Islet precursor cell (in vitro differentiated cells): ENCODE data around the gene PLOD3.
"Not testable (repeated sequence)": the region's sequence is repeated elsewhere in the genome, so short reads cannot be mapped to it uniquely, and the experiment has no call there.

Source experiments
- DNase-seq: peaks from one replicate; pipeline ENCODE4 v3.0.0-alpha.2; 2018

Gene PLOD3

GRCh38 chr7:101217388-101218235 lies at the start of gene PLOD3, which contains the start of gene ZNHIT1:
TSS of gene PLOD3 (minus strand) at chr7:101217581. CDS start at chr7:101217274, 307 bp downstream.
TSS of gene ZNHIT1 (plus strand) at chr7:101218165. CDS start at chr7:101218196, 31 bp downstream.
- peak; percentile 98 for DNase-seq

- no peak for DNase-seq
Observed at GRCh38 chr7:101265622-101266516, 48.5 kb upstream of the PLOD3 start.

- DNase-seq, result not testable (repeated sequence)
Observed at GRCh38 chr7:101264102-101264706, 46.8 kb upstream of the PLOD3 start.

GRCh38 chr7:101258243-101258731 lies 40.9 kb upstream of the PLOD3 start:
- no peak for DNase-seq

- DNase-seq, result no peak
Observed at GRCh38 chr7:101255796-101256195, 38.4 kb upstream of the PLOD3 start.

- DNase-seq, result not testable (repeated sequence)
Observed at GRCh38 chr7:101253199-101253598, 35.8 kb upstream of the PLOD3 start.

- peak; percentile 99 for DNase-seq
Observed at GRCh38 chr7:101251871-101252659, 34.7 kb upstream of the PLOD3 start.

GRCh38 chr7:101250324-101250723 lies 32.9 kb upstream of the PLOD3 start:
- DNase-seq, result no peak

GRCh38 chr7:101248276-101248675 lies 30.9 kb upstream of the PLOD3 start:
- no peak for DNase-seq

GRCh38 chr7:101245147-101245668 lies 27.8 kb upstream of the PLOD3 start:
- DNase-seq, result no peak

- DNase-seq, result peak; percentile 96
Observed at GRCh38 chr7:101244375-101245146, 27.2 kb upstream of the PLOD3 start, which contains the start of gene FIS1. TSS of gene FIS1 (minus strand) at chr7:101245081. CDS start at chr7:101245004, 77 bp downstream.

GRCh38 chr7:101243646-101244374 lies 26.4 kb upstream of the PLOD3 start:
- DNase-seq, result no peak

- no peak for DNase-seq
Observed at GRCh38 chr7:101241443-101242349, 24.3 kb upstream of the PLOD3 start.

GRCh38 chr7:101241015-101241363 lies 23.6 kb upstream of the PLOD3 start:
- no peak for DNase-seq

GRCh38 chr7:101240226-101241014 lies 23.0 kb upstream of the PLOD3 start:
- no peak for DNase-seq

GRCh38 chr7:101239951-101240220 lies 22.5 kb upstream of the PLOD3 start:
- no peak for DNase-seq

GRCh38 chr7:101239191-101239950 lies 22.0 kb upstream of the PLOD3 start:
- no peak for DNase-seq
